Suprapubic skin (tissue), 4 donors: ENCODE results near the gene ADAMTS16. TPM values are rescaled to one million over a fixed set of nuclear protein-coding genes. Genes with fewer than 3 reads are reported as not detected.

Experiments used
- DNase-seq, 2 donors: peaks; one replicate each; pipeline ENCODE4 v3.0.0-alpha.2; 2019; ENCODE audit warnings: low spot score in 2 of 2
- H3K27ac ChIP-seq: fragments of 200-600 bp; sonication (generic); one replicate; pipeline ENCODE4 v1.5.1; 2019
- H3K27me3 ChIP-seq: fragments of 200-600 bp; sonication (generic); one replicate; pipeline ENCODE4 v1.5.1; 2019
- H3K36me3 ChIP-seq: fragments of 200-600 bp; sonication (generic); one replicate; pipeline ENCODE4 v1.5.1; 2019
- H3K4me1 ChIP-seq: fragments of 200-600 bp; sonication (generic); one replicate; pipeline ENCODE4 v1.5.1; 2019
- H3K4me3 ChIP-seq: fragments of 200-600 bp; sonication (generic); one replicate; pipeline ENCODE4 v1.5.1; 2019; ENCODE audit warnings: mild to moderate bottlenecking
- H3K9me3 ChIP-seq: fragments of 200-600 bp; sonication (generic); one replicate; pipeline ENCODE4 v1.5.1; 2019
- EP300 ChIP-seq: sonication (generic); formaldehyde crosslinking; IDR thresholded peaks from one replicate; pipeline ENCODE4 v1.6.1; 2017; ENCODE audit warnings: antibody characterized with exemption
- POLR2A ChIP-seq, 2 donors: fragments of 450-650 bp; IDR thresholded peaks; one replicate each; pipeline ENCODE4 v1.6.1; 2017; ENCODE audit warnings: antibody characterized with exemption in 2 of 2, mild to moderate bottlenecking in 2 of 2, moderate library complexity in 2 of 2
- POLR2AphosphoS5 ChIP-seq, 3 donors: sonication (generic); formaldehyde crosslinking; IDR thresholded peaks; one replicate each; pipeline ENCODE4 v1.6.1; 2017; ENCODE audit warnings: antibody characterized with exemption in 3 of 3
- WGBS: methylation state at CpG from one replicate; pipeline ENCODE4 v1.1.5; 2018; 5-methylcytosine and 5-hydroxymethylcytosine counted together
- total RNA-seq, 4 donors: library from RNA; depleted of rRNA; stranded (reverse); fragments of >200 nt; gene quantifications; one replicate each; pipeline ENCODE4 v1.1.0, GENCODE V29; 2016
- TF ChIP-seq, protein P1 (sequence below), 2 donors: fragments of 200-600 bp in 1 of 2; fragments of 450-650 bp in 1 of 2; sonication (generic) in 1 of 2; IDR thresholded peaks; one replicate each; pipeline ENCODE4 v1.5.1; 2016 to 2019; ENCODE audit warnings: antibody characterized with exemption in 2 of 2, mild to moderate bottlenecking in 1 of 2, moderate library complexity in 1 of 2

ADAMTS16 gene
- total RNA-seq, 4 donors from 2014 or later: 0.10 to 0.64 TPM; not detected in 2

DNA sequence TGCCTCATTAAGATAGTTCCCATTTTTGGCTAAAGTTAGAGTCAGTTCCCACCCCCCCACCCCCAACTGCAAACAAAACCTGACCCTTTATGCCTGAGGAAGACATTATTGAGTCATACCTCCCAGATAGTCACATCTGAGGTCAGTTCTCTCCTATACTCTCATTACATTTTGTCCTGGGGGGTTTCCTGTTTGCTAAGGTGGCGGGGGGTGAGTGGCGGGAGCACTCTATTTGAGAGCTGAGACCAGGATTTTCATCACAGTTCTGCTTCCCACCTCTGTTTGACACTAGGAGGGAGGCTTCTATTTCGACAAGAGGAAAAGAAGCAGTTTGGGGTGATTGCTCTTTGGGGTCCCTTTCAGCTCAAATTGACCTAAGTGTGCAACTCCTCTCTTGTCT lies 222.9 kb downstream of the ADAMTS16 start:
- H3K36me3 ChIP-seq: no peaks in the 10 kb centered on the region
- H3K27me3 ChIP-seq: no peaks in the 10 kb centered on the region
- 95% methylated on average over 3 of the region's 3 CpGs for WGBS
- no peaks in the 10 kb centered on the region for H3K9me3 ChIP-seq
- no peak overlapping the region for H3K4me3 ChIP-seq
- no peak for DNase-seq
- no peak overlapping the region for H3K27ac ChIP-seq
- TF ChIP-seq POLR2AphosphoS5 (IDR thresholded peaks at IDR 0.05): no peak
- TF ChIP-seq EP300: no peak
- TF ChIP-seq POLR2A (IDR thresholded peaks at IDR 0.05): no peak
- no peaks in the 10 kb centered on the region for H3K4me1 ChIP-seq

DNA sequence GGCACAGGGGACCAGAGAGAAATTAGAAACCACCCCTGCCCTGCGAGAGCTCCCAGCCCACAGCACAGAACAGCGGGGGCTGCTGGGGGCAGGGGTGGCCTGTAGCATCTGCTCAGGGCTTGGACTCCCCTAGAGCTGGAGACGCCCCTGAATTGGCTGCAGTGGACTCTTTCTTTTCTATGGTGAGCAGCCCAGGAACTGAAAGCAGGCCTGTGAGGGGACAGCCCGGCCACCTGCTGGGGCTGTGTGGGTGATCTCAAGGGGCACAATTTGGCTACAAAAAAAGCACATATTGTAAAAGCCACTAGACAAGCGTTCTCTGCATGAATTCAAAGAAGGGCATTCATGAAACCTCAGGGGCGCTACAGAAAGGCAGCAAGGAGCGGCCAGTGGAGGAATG lies 224.8 kb downstream of the ADAMTS16 start:
- no peak for DNase-seq
- no peak overlapping the region for H3K4me3 ChIP-seq
- H3K27me3 ChIP-seq: no peaks in the 10 kb centered on the region
- no peak overlapping the region for H3K27ac ChIP-seq
- 97% methylated on average over 7 of the region's 7 CpGs for WGBS
- no peaks in the 10 kb centered on the region for H3K9me3 ChIP-seq
- TF ChIP-seq POLR2A (IDR thresholded peaks at IDR 0.05) (no peak), POLR2AphosphoS5 (IDR thresholded peaks at IDR 0.05) (no peak), EP300 (no peak)
- TF ChIP-seq, protein P1, sequence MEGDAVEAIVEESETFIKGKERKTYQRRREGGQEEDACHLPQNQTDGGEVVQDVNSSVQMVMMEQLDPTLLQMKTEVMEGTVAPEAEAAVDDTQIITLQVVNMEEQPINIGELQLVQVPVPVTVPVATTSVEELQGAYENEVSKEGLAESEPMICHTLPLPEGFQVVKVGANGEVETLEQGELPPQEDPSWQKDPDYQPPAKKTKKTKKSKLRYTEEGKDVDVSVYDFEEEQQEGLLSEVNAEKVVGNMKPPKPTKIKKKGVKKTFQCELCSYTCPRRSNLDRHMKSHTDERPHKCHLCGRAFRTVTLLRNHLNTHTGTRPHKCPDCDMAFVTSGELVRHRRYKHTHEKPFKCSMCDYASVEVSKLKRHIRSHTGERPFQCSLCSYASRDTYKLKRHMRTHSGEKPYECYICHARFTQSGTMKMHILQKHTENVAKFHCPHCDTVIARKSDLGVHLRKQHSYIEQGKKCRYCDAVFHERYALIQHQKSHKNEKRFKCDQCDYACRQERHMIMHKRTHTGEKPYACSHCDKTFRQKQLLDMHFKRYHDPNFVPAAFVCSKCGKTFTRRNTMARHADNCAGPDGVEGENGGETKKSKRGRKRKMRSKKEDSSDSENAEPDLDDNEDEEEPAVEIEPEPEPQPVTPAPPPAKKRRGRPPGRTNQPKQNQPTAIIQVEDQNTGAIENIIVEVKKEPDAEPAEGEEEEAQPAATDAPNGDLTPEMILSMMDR (IDR thresholded peaks at IDR 0.05): no peak
- no peaks in the 10 kb centered on the region for H3K36me3 ChIP-seq
- no peaks in the 10 kb centered on the region for H3K4me1 ChIP-seq

DNA sequence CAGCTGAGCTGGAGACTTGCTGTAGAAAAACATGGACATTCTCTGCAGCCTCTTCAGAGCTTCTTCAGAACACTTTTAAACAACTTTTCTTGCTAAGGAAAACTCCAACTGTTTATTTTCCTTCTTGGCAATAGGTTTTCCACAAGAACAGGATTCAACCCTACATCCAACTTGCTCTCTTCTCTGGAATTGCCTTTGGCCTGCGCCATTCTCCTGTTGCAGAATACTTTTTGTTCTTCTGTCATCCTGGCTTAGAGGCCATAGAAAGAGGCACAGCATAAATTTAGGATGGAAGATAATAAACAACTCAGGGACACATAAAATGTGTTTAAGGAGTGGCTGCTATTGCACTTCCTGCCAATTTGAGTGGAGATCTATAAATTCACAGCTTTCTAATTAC lies 227.6 kb downstream of the ADAMTS16 start:
- WGBS: 74% methylated on average over 1 of the region's 1 CpG
- no peak for DNase-seq
- Histone ChIP-seq H3K27me3 (no peaks in the 10 kb centered on the region), H3K36me3 (no peaks in the 10 kb centered on the region), H3K4me3 (no peak overlapping the region), H3K27ac (no peak overlapping the region), H3K9me3 (no peaks in the 10 kb centered on the region), H3K4me1 (no peaks in the 10 kb centered on the region)
- TF ChIP-seq POLR2A (IDR thresholded peaks at IDR 0.05): no peak

DNA sequence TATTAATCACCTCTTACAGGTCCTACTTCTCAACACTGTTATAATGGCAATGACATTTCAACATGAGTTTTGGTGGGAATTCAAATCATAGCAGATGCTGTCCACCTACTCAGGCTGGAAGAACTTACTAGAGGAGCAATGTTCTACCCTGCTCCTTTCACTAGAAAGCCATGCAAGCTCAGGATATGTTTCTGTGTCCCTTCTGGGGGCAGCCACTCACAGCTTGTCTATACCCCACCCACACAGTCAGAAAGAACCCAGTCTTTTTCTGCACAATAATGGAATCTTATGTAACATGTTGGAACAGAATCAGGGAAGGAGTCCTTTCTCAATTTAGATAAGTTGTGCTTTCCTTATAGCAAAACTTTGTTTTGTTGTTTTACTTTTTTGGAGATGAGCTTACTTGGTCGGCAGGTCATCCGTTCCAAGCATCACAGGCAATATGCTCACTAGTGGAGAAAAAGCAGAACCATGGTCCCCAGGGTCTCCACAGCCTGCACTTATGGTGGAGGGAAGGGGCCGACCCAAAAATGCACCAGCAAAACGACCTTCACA lies 229.0 kb downstream of the ADAMTS16 start:
- Histone ChIP-seq H3K9me3 (no peaks in the 10 kb centered on the region), H3K27ac (no peak overlapping the region)
- 66% methylated on average over 4 of the region's 4 CpGs for WGBS

More for the DNA sequence above, 229.0 kb downstream of the ADAMTS16 start:
- no peak for DNase-seq
- Histone ChIP-seq H3K27me3 (no peaks in the 10 kb centered on the region), H3K36me3 (no peaks in the 10 kb centered on the region), H3K4me1 (peaks cover 3% of the 10 kb centered on the region), H3K4me3 (no peak overlapping the region)
- no peak for TF ChIP-seq POLR2AphosphoS5 (IDR thresholded peaks at IDR 0.05)
- no peak for TF ChIP-seq POLR2A (IDR thresholded peaks at IDR 0.05)
- TF ChIP-seq, protein P1 (IDR thresholded peaks at IDR 0.05): no peak
- TF ChIP-seq EP300: no peak
